H1 (cell line): ENCODE data around the gene SHC1. TPM values are rescaled to one million over a fixed set of nuclear protein-coding genes. Genes with fewer than 3 reads are reported as not detected.

Experiments used
- CTCF ChIP-seq, 3 experiments: IDR thresholded peaks; 1 replicate in 2 of 3; 2 replicates in 1 of 3; pipeline versions ENCODE4 v1.5.1 to v1.6.1; 2011; ENCODE audit warnings: low read length in 3 of 3, mild to moderate bottlenecking in 3 of 3, inconsistent platforms in 2 of 3, low read depth in 1 of 3, moderate library complexity in 1 of 3; ENCODE audit not compliant: insufficient read depth in 1 of 3; ENCODE audit errors: control extremely low read depth in 1 of 3
- polyA plus RNA-seq, 7 experiments: library from polyadenylated mRNA; depleted of rRNA in 3 of 7; stranded (reverse) in 5 of 7; unstranded in 2 of 7; fragments of >200 nt in 5 of 7; fragments of 200-250 nt in 2 of 7; gene quantifications; 1 replicate in 5 of 7; 2 replicates in 1 of 7; 4 replicates in 1 of 7; pipeline versions ENCODE4 v1.2.1 to v1.2.3, GENCODE V29; 2011 to 2013; ENCODE audit warnings: missing spikeins in 2 of 7, mixed read lengths in 2 of 7
- total RNA-seq: library from RNA; stranded (reverse); fragmentation: NEBNext Ultra II Directional; extraction: Animal tissue kit (Norgen Biotek cat#: 25700); gene quantifications from 2 replicates; pipeline ENCODE4 v1.2.1, GENCODE V29; 2021

The SHC1 gene
- total and polyA plus RNA-seq, 2 of the 8 experiments (the other 6 are each of a cell fraction or from before 2014, with no cell fraction given), result 177 to 212 TPM

- peak; percentile 45 to 51 (median 48) for TF ChIP-seq CTCF (IDR thresholded peaks at IDR 0.05; ENCODE audit: control extremely low read depth in 1 of 3, insufficient read depth in 1 of 3, low read depth in 1 of 3, low read length in 3 of 3)
Observed at GRCh38 chr1:154992721-154993571, 22.4 kb upstream of the SHC1 start (continued).
